ENCODE data around the gene PSMD8. TPM values are rescaled to one million over a fixed set of nuclear protein-coding genes. Genes with fewer than 3 reads are reported as not detected.
"Not testable (repeated sequence)": the region's sequence is repeated elsewhere in the genome, so short reads cannot be mapped to it uniquely, and the experiment has no call there.

Gene PSMD8
- total RNA-seq, 1 donor from 2014 or later, result 159 TPM

GRCh38 chr19:38402967-38403674 is 28.8 kb downstream of the PSMD8 start, which contains the start of gene FAM98C:
FAM98C (plus strand) TSS chr19:38403093; CDS start chr19:38403154, 61 bp downstream.
- H3K9me3 Mint-ChIP-seq, result no peaks in the 10 kb centered on the region
- TF ChIP-seq, protein P1, sequence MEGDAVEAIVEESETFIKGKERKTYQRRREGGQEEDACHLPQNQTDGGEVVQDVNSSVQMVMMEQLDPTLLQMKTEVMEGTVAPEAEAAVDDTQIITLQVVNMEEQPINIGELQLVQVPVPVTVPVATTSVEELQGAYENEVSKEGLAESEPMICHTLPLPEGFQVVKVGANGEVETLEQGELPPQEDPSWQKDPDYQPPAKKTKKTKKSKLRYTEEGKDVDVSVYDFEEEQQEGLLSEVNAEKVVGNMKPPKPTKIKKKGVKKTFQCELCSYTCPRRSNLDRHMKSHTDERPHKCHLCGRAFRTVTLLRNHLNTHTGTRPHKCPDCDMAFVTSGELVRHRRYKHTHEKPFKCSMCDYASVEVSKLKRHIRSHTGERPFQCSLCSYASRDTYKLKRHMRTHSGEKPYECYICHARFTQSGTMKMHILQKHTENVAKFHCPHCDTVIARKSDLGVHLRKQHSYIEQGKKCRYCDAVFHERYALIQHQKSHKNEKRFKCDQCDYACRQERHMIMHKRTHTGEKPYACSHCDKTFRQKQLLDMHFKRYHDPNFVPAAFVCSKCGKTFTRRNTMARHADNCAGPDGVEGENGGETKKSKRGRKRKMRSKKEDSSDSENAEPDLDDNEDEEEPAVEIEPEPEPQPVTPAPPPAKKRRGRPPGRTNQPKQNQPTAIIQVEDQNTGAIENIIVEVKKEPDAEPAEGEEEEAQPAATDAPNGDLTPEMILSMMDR (conservative IDR thresholded peaks at IDR 0.05), result peak; percentile 100
- no peaks in the 10 kb centered on the region for H3K36me3 Mint-ChIP-seq
- DNase-seq (ENCODE audit: extremely low spot score, unreplicated experiment), result peak; percentile 99
- peak within 1 kb of the TSS; percentile 69 for H3K27ac Mint-ChIP-seq
- H3K4me3 Mint-ChIP-seq, result peak within 1 kb of the TSS; percentile 92
- H3K4me1 Mint-ChIP-seq (ENCODE audit: unreplicated experiment), result no peaks in the 10 kb centered on the region
- H3K27me3 Mint-ChIP-seq, result peaks cover 12% of the 10 kb centered on the region

GRCh38 chr19:38404858-38405257 is 30.5 kb downstream of the PSMD8 start:
- TF ChIP-seq, protein P1 (conservative IDR thresholded peaks at IDR 0.05), result no peak
- Mint-ChIP-seq H3K36me3 (no peaks in the 10 kb centered on the region), H3K4me3 (peak overlapping the region; percentile 92), H3K27me3 (peaks cover 8% of the 10 kb centered on the region), H3K9me3 (no peaks in the 10 kb centered on the region), H3K4me1 (ENCODE audit: unreplicated experiment) (no peaks in the 10 kb centered on the region), H3K27ac (no peak overlapping the region)
- DNase-seq (ENCODE audit: extremely low spot score, unreplicated experiment), result no peak

GRCh38 chr19:38405276-38405675 is 30.9 kb downstream of the PSMD8 start:
- no peaks in the 10 kb centered on the region for H3K9me3 Mint-ChIP-seq
- peak overlapping the region; percentile 36 for H3K4me3 Mint-ChIP-seq
- H3K4me1 Mint-ChIP-seq (ENCODE audit: unreplicated experiment), result no peaks in the 10 kb centered on the region
- no peak overlapping the region for H3K27ac Mint-ChIP-seq
- no peaks in the 10 kb centered on the region for H3K36me3 Mint-ChIP-seq
- H3K27me3 Mint-ChIP-seq, result peaks cover 5% of the 10 kb centered on the region
- no peak for DNase-seq (ENCODE audit: extremely low spot score, unreplicated experiment)
- TF ChIP-seq, protein P1 (conservative IDR thresholded peaks at IDR 0.05), result no peak

DNA sequence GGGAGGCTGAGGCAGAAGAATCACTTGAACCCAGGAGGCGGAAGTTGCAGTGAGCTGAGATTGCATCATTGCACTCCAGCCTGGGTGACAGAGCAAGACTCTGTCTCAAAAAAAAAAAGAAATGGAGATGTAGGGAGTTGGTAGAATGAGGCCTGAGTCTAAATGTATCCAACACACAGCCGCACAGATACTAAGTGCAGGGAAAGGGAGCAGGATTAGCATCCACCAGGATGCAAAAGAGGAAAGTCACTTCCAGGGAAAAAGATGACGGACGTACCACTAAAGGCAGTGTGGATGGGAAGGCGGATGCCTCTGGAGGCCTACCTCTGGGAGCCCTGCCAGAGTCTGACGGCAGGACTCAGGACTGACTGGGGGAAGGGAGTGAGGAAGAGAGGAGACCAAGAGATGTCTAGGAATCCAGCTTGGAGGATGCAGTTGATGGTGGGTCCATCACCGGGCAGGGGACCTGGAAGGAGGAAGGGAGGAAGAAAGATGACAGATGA is 35.3 kb downstream of the PSMD8 start:
- no peaks in the 10 kb centered on the region for H3K36me3 Mint-ChIP-seq
- H3K4me3 Mint-ChIP-seq, result no peak overlapping the region
- H3K9me3 Mint-ChIP-seq, result no peaks in the 10 kb centered on the region
- TF ChIP-seq, protein P1 (conservative IDR thresholded peaks at IDR 0.05), result no peak
- no peak for DNase-seq (ENCODE audit: extremely low spot score, unreplicated experiment)
- no peak overlapping the region for H3K27ac Mint-ChIP-seq
- no peaks in the 10 kb centered on the region for H3K4me1 Mint-ChIP-seq (ENCODE audit: unreplicated experiment)
- H3K27me3 Mint-ChIP-seq, result no peaks in the 10 kb centered on the region

GRCh38 chr19:38410407-38410806 is 36.0 kb downstream of the PSMD8 start:
- H3K4me1 Mint-ChIP-seq (ENCODE audit: unreplicated experiment); H3K27ac Mint-ChIP-seq; H3K27me3 Mint-ChIP-seq; DNase-seq (ENCODE audit: extremely low spot score, unreplicated experiment); H3K4me3 Mint-ChIP-seq; H3K9me3 Mint-ChIP-seq; H3K36me3 Mint-ChIP-seq: not testable (repeated sequence)

GRCh38 chr19:38411041-38411712 is 36.8 kb downstream of the PSMD8 start:
- no peak overlapping the region for H3K4me3 Mint-ChIP-seq
- H3K27me3 Mint-ChIP-seq, result no peaks in the 10 kb centered on the region
- TF ChIP-seq, protein P1 (conservative IDR thresholded peaks at IDR 0.05), result no peak
- DNase-seq (ENCODE audit: extremely low spot score, unreplicated experiment), result no peak
- H3K4me1 Mint-ChIP-seq (ENCODE audit: unreplicated experiment), result no peaks in the 10 kb centered on the region
- H3K27ac Mint-ChIP-seq, result no peak overlapping the region
- H3K9me3 Mint-ChIP-seq, result no peaks in the 10 kb centered on the region
- H3K36me3 Mint-ChIP-seq, result no peaks in the 10 kb centered on the region

DNA sequence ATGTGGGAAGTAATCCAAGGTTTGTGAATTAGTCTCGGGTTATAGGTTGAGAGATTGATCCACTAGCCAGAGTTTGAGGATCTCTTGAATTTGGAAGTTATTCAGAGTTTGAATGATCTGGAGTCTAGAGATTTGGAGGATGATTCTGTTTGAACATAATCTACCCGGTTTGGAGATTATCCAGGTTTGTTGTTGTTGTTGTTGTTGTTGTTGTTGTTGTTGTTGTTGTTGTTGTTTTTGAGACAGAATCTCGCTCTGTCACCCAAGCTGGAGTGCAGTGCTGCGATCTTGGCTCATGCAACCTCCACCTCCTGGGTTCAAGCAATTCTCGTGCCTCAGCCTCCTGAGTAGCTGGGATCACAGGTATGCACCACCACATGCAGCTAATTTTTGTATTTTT is 37.5 kb downstream of the PSMD8 start:
- H3K4me1 Mint-ChIP-seq (ENCODE audit: unreplicated experiment); H3K9me3 Mint-ChIP-seq; H3K4me3 Mint-ChIP-seq; DNase-seq (ENCODE audit: extremely low spot score, unreplicated experiment); H3K27me3 Mint-ChIP-seq; H3K36me3 Mint-ChIP-seq; H3K27ac Mint-ChIP-seq: not testable (repeated sequence)

Measured in type B pancreatic cell (in vitro differentiated cells).